Small intestine (tissue), 7 donors: ENCODE data around the gene AFF2. TPM values are rescaled to one million over a fixed set of nuclear protein-coding genes. Genes with fewer than 3 reads are reported as not detected.

ENCODE experiments used
- DNase-seq, 2 donors: peaks; one replicate each; pipeline versions ENCODE4 v3.0.0 to v3.0.0-alpha.2; 2013
- FAIRE-seq: peaks from 2 replicates; lab custom pipeline; 2012; peaks lifted over from hg19 to GRCh38; lab: Jason Lieb, UNC
- H3K27ac ChIP-seq, 3 donors: one replicate each; pipeline ENCODE4 v1.5.1; 2013; ENCODE audit warnings: low read length in 2 of 3, mild to moderate bottlenecking in 2 of 3, control low read depth in 1 of 3, inconsistent platforms in 1 of 3, low read depth in 1 of 3, moderate library complexity in 1 of 3
- H3K27me3 ChIP-seq, 3 donors: one replicate each; pipeline ENCODE4 v1.6.1; 2013; ENCODE audit warnings: low read length in 3 of 3, inconsistent platforms in 1 of 3; ENCODE audit not compliant: control insufficient read depth in 3 of 3, insufficient read depth in 3 of 3
- H3K36me3 ChIP-seq, 3 donors: one replicate each; pipeline ENCODE4 v1.6.1; 2013; ENCODE audit warnings: low read length in 3 of 3, inconsistent platforms in 1 of 3, low read depth in 1 of 3, mild to moderate bottlenecking in 1 of 3, moderate library complexity in 1 of 3; ENCODE audit not compliant: control insufficient read depth in 3 of 3, insufficient read depth in 2 of 3
- H3K4me1 ChIP-seq, 3 donors: one replicate each; pipeline ENCODE4 v1.6.1; 2013; ENCODE audit warnings: low read length in 2 of 3, inconsistent platforms in 1 of 3, low read depth in 1 of 3, mild to moderate bottlenecking in 1 of 3, moderate library complexity in 1 of 3; ENCODE audit not compliant: control insufficient read depth in 3 of 3, insufficient read depth in 2 of 3
- H3K4me3 ChIP-seq, 3 donors: one replicate each; pipeline ENCODE4 v1.5.1; 2013; ENCODE audit warnings: low read length in 3 of 3, control low read depth in 1 of 3, inconsistent platforms in 1 of 3, low read depth in 1 of 3, mild to moderate bottlenecking in 1 of 3, moderate library complexity in 1 of 3
- H3K9me3 ChIP-seq, 2 donors: one replicate each; pipeline ENCODE4 v1.6.1; 2013; ENCODE audit warnings: low read depth in 1 of 2, low read length in 1 of 2; ENCODE audit not compliant: control insufficient read depth in 2 of 2, insufficient read depth in 1 of 2
- WGBS, 3 donors: extraction: QIAGEN DNeasy Blood & Tissue Kit; methylation state at CpG; one replicate each; pipeline ENCODE4 v1.1.7; 2013; 5-methylcytosine and 5-hydroxymethylcytosine counted together
- polyA plus RNA-seq, 4 donors: library from polyadenylated mRNA; stranded (reverse) in 3 of 4; unstranded in 1 of 4; fragments of 200-250 nt in 3 of 4; fragments of 120-200 nt in 1 of 4; gene quantifications; one replicate each; pipeline versions ENCODE4 v1.2.1 to v1.2.3, GENCODE V29; 2013
- donor health status: healthy with polysubstance abuse.
- donor health status: control.
- donor health status: control.
- donor health status: Bipolar disorder and iron deficiency.
- donor health status: healthy.

AFF2 gene
- polyA plus RNA-seq, 4 donors, result 0.34 to 1.2 TPM; not detected in 2

DNA sequence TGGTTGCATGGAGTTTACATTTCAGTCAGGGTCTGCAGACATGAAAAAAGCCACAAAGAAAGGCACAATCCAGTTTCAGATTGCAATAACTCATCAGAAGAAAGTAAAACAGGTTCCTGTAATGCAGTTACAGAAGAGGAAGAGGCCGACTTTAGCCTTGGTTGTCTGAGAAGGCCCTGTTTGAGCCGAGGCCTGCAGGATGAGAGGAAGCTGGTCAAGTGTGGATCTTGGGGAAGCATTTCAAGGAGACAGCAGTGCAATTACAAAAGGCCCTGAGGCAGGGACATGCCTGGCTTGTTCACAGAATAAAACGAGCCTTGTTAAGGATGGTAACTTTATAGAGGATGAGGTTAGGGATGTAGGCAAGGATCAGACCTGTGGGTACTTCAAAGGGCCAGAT is 62.4 kb downstream of the AFF2 start:
- WGBS, 3 donors, result 36 to 60% (median 44%) methylated on average over 3 of the region's 3 CpGs
- FAIRE-seq (no peak), DNase-seq (no peak)

DNA sequence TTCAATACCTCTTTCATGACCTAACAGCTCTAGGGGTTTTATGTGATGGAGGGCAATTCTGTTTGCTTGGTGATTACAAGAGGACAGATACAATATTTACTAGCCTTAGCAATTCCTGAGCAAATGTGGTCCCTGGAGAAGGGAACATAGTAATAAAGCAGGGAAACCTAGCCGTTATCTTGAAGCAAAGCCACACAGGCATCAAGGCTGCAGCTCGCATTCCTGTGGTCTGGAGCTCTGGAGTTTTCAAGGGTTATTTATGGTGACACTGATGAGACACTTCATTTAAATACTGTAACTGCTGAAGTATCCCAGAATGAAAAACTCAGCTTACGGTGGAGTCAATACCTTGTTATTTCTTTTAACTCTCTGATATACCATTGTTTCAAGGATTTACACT is 66.8 kb downstream of the AFF2 start:
- Histone ChIP-seq H3K9me3 (no peaks in the 10 kb centered on the region), H3K36me3 (no peaks in the 10 kb centered on the region), H3K4me3 (no peak overlapping the region), H3K27me3 (no peaks in the 10 kb centered on the region), H3K4me1 (no peaks in the 10 kb centered on the region), H3K27ac (no peak overlapping the region)
- WGBS, 3 donors, result 40 to 71% (median 52%) methylated on average over 3 of the region's 3 CpGs
- FAIRE-seq, result no peak
- DNase-seq, result no peak

More for the DNA sequence above, 62.4 kb downstream of the AFF2 start:
- H3K27ac ChIP-seq, result no peak overlapping the region
- no peaks in the 10 kb centered on the region for H3K9me3 ChIP-seq
- H3K27me3 ChIP-seq, result no peaks in the 10 kb centered on the region
- H3K36me3 ChIP-seq, result no peaks in the 10 kb centered on the region
- H3K4me3 ChIP-seq, result no peak overlapping the region
- no peaks in the 10 kb centered on the region for H3K4me1 ChIP-seq

DNA sequence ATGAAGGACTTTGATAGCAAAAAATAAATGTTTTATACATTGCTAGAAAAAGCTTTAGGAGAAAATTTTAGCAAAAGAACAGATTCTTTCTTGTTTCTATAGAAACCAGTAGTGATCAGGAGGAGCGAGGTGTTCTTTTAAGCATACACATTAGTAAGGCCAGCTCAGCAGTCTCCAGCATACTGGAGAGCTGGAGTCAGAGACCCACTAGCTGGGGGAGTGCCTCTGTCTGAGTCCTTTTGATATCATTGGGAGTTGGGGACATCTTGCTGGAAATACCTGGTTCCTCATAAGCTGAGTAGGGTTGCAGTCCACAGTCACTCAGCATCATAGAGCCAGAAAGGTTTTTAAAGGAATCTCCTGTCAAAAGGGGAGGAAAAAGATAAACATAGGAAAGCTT is 67.4 kb downstream of the AFF2 start:
- no peak overlapping the region for H3K4me3 ChIP-seq
- FAIRE-seq, result no peak
- no peaks in the 10 kb centered on the region for H3K36me3 ChIP-seq
- H3K27ac ChIP-seq, result no peak overlapping the region
- H3K4me1 ChIP-seq, result no peaks in the 10 kb centered on the region
- no peaks in the 10 kb centered on the region for H3K9me3 ChIP-seq
- WGBS, 3 donors, result 43 to 76% (median 47%) methylated on average over 1 of the region's 1 CpG
- H3K27me3 ChIP-seq, result no peaks in the 10 kb centered on the region
- no peak for DNase-seq

DNA sequence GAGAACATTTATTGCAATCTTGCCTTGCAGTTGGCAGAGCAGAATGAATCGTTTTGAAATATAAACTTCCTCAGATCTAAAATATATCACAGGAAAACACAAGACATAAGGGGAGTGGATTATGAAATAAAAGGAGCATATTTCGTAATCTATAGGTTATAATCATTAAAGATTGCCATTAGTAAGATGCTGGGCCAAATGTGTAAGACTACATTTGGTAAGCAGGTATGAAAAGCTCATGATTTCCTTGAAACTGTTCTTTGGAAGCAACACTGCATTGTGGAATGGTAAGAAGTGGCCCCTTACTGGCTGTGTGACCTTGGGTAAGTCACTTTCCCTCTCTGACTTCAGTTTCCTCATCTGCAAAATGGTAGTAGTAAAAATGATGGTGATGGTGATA is 68.3 kb downstream of the AFF2 start:
- DNase-seq (no peak), FAIRE-seq (no peak)
- WGBS, 3 donors, result 29 to 64% (median 43%) methylated on average over 2 of the region's 2 CpGs
- Histone ChIP-seq H3K4me3 (no peak overlapping the region), H3K9me3 (no peaks in the 10 kb centered on the region), H3K36me3 (no peaks in the 10 kb centered on the region), H3K4me1 (no peaks in the 10 kb centered on the region), H3K27ac (no peak overlapping the region), H3K27me3 (no peaks in the 10 kb centered on the region)

GRCh38 chrX:148572337-148572736 is 71.9 kb downstream of the AFF2 start:
- 88 to 89% (median 88%) methylated on average over 4 of the region's 4 CpGs for WGBS, 3 donors
- no peak for FAIRE-seq
- no peak for DNase-seq

GRCh38 chrX:148573119-148573518 is 72.7 kb downstream of the AFF2 start:
- H3K27ac ChIP-seq, result no peak overlapping the region
- no peaks in the 10 kb centered on the region for H3K27me3 ChIP-seq
- H3K36me3 ChIP-seq, result no peaks in the 10 kb centered on the region
- 90 to 92% (median 92%) methylated on average over 4 of the region's 4 CpGs for WGBS, 3 donors
- FAIRE-seq (no peak), DNase-seq (no peak)
- H3K9me3 ChIP-seq, result no peaks in the 10 kb centered on the region
- no peak overlapping the region for H3K4me3 ChIP-seq
- H3K4me1 ChIP-seq, result no peaks in the 10 kb centered on the region

More at GRCh38 chrX:148572337-148572736, 71.9 kb downstream of the AFF2 start:
- no peaks in the 10 kb centered on the region for H3K27me3 ChIP-seq
- no peak overlapping the region for H3K27ac ChIP-seq
- H3K36me3 ChIP-seq, result no peaks in the 10 kb centered on the region
- no peaks in the 10 kb centered on the region for H3K9me3 ChIP-seq
- no peak overlapping the region for H3K4me3 ChIP-seq
- H3K4me1 ChIP-seq, result no peaks in the 10 kb centered on the region

GRCh38 chrX:148574237-148574973 is 74.0 kb downstream of the AFF2 start:
- H3K9me3 ChIP-seq, result no peaks in the 10 kb centered on the region
- no peaks in the 10 kb centered on the region for H3K27me3 ChIP-seq
- no peak for DNase-seq
- FAIRE-seq, result no peak
- H3K27ac ChIP-seq, result no peak overlapping the region
- no peak overlapping the region for H3K4me3 ChIP-seq
- no peaks in the 10 kb centered on the region for H3K4me1 ChIP-seq
- 40 to 72% (median 45%) methylated on average over 3 of the region's 3 CpGs for WGBS, 3 donors
- no peaks in the 10 kb centered on the region for H3K36me3 ChIP-seq

GRCh38 chrX:148576396-148576795 is 76.0 kb downstream of the AFF2 start:
- Histone ChIP-seq H3K9me3 (no peaks in the 10 kb centered on the region), H3K27me3 (no peaks in the 10 kb centered on the region), H3K4me1 (no peaks in the 10 kb centered on the region), H3K27ac (no peak overlapping the region), H3K36me3 (no peaks in the 10 kb centered on the region), H3K4me3 (no peak overlapping the region)
- no peak for DNase-seq
- WGBS, 3 donors, result 68 to 77% (median 71%) methylated on average over 6 of the region's 6 CpGs
- no peak for FAIRE-seq

GRCh38 chrX:148577741-148578140 is 77.3 kb downstream of the AFF2 start:
- Histone ChIP-seq H3K27ac (no peak overlapping the region), H3K4me3 (no peak overlapping the region), H3K4me1 (no peaks in the 10 kb centered on the region), H3K27me3 (no peaks in the 10 kb centered on the region), H3K36me3 (no peaks in the 10 kb centered on the region), H3K9me3 (no peaks in the 10 kb centered on the region)
- WGBS, 3 donors, result 62 to 75% (median 70%) methylated on average over 3 of the region's 3 CpGs
- FAIRE-seq (no peak), DNase-seq (no peak)
